Inferior parietal cortex (tissue), 1 donor: ENCODE data around the gene PTPN1.
"Not testable (repeated sequence)": the region's sequence is repeated elsewhere in the genome, so short reads cannot be mapped to it uniquely, and the experiment has no call there.

ENCODE experiments used
- DNase-seq: peaks from one replicate; pipeline ENCODE4 v3.0.0-alpha.2; 2016; ENCODE audit errors: extremely low spot score

The PTPN1 gene

DNA sequence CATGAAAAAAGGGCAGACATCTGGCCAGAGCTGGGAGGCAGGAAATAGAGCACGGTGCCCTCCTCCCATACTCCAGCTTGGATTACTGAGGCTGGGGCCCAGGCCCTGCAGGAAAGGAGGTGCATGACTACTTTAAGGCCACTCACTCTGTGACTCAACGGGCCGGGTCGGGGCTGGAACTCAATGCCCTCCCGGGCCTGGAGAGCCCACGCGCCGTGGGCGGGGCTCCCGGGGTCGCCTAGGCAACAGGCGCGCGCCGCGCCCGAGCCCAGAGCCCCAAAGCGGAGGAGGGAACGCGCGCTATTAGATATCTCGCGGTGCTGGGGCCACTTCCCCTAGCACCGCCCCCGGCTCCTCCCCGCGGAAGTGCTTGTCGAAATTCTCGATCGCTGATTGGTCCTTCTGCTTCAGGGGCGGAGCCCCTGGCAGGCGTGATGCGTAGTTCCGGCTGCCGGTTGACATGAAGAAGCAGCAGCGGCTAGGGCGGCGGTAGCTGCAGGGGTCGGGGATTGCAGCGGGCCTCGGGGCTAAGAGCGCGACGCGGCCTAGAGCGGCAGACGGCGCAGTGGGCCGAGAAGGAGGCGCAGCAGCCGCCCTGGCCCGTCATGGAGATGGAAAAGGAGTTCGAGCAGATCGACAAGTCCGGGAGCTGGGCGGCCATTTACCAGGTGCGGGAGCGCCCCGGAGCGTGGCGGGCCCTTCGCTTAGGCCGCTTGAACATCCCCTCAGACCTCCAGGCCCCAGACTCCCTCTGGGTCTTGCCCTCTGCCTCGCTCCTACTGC, at the start of gene PTPN1:
Gene PTPN1, plus strand, starts transcription at position 461 of the 783 bp plus-strand sequence. Its CDS starts 145 bp downstream, at position 606.
- DNase-seq, result peak; percentile 99

DNA sequence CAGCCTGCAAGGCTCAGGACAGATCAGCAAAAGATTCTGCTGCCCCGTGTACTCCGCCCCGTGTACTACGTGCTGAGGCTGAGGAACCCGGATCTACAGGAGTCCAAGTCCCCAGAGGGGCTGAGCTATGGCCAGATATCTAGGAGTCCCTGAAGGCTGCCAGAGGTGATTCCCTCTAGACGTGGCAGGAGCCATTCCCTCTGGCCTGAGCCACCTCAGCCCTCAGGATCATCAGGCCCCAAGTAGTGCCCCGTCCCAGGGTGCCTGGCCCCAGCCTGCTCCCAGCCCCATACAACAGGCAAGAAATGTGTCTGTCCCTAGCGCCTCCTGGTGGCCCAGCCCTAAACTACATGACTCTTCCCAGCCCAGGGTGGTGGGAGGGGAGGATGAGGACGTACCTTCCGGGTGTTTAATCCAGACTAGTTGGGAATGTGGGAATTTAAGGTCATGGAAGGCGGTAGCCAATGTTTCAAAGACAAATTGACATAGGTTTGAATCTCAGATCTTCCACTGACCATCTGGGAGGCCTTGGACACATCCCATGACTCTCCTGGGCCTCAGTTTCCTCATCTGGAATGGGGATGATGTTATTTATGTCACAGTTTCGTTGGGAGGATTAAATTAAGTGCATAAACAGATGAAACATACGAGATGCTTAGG, 49.4 kb upstream of the PTPN1 start:
- DNase-seq, result peak; percentile 85

DNA sequence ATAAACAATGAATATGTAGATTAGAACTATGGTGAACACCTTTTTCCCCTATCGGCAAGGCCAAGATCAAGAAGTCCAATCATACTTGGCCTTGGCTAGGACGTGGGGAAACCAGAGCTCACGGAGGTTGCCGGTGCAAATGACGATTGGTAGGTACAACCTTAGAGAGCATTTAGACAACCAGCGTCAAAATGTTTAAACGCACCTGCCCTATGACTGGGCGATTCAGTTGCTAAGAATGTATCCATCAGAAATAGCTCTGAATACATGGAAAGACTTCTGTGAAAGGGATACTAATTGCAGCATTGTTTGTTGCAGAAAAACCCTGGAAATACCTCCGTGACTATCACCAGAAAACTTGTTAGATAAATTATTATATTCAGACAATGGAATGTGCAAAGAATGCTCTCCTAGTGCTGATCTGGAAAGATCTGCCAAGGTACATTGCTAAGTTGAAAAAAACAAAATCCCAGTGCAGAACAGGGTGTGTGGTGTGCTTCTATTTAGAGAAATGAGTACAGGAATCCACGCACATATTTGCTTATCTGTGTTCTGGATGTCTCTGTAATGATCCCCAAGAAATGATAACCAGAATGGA, 48.0 kb upstream of the PTPN1 start:
- DNase-seq, result no peak

DNA sequence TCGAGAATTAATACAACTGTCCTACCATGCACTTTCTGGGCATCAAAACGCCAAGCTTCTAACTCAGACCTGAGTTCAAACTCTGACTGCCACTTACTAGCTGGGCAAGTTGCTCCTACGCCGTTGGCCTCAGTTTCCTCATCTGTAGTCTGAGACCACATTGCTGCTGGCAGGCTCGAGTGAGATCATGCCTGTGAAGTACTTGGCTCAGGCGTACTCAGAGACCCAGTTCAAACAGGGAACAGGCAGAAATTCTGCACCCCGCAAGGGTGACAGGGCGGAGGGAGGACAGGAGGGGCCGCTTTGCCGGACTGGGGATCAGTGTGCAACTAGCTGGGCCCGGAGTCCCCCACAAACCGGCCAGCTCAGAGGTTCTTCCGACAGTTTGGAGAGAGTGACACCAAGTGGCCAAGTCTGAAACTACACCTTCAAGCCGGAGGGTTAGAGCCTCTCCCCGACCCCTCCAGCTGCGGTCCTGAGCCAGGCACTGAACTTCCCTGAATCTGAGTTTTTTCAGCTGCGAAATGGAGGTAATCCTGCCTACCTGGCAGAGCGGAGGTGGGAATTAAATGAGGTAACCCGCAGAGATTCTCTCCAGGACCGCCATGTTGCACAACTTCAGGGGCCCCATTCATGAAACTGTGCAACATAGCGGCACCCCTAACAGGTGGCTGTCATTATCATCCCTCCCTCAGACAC, 46.0 kb upstream of the PTPN1 start:
- DNase-seq, result peak; percentile 61

DNA sequence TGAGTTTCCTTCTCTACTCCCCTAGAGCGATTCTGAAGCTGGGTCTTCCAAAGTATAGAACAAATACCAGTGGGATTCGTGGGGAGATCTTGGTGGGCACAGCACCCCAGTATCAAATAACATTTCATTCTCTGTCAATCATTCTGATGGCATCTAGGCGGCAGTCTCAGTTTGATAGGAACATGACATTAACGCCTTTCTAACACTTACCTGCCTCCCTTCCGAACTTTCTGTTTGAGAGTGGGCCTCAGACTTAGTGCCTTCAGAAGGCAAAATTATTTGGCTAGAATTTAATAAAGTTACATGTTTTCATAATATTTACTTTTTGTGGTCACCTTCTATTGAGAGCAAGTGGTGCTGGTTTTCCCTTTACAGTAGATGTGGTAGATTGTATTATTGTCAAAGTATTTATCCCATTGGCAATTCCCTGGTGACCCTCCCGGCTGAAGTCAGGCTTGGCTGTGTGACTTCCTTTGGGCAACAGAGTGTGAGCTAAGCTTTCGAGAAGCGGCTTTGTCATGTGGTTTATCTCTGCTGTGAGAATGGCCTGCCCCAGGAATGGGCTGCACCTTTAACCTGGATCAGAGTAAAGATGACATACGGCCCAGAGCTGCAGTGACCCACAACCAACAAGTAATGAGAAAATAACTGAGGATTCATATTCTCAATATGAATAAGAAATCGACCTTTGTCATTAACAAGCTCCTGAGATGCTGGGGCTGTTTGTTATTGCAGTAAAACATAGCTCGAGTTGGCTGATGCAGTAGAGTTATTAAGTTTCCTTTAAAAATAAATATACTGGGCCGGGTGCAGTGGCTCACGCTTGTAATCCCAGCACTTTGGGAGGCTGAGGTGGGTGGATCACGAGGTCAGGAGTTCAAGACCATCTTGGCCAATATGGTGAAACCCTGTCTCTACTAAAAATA, 45.2 kb upstream of the PTPN1 start:
- DNase-seq, result no peak

DNA sequence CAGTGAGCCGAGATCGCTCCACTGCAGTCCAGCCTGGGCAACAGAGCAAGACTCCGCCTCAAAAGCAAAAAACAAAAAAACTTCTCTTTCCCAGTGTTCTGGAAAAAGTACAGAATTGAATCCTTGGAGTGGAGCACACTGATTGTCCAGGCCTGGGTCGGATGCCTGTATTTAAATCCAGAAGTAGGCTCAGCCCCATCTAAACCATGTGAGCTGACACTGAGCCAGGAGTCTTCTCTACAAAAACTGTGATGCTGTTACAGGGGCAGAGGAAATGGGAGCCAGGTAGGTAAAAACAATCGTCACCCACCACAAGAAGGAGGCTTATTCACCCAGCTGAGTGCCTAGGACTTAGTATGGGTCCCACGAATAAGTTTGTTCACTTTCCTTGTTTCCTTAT, 43.0 kb upstream of the PTPN1 start:
- DNase-seq, result no peak

DNA sequence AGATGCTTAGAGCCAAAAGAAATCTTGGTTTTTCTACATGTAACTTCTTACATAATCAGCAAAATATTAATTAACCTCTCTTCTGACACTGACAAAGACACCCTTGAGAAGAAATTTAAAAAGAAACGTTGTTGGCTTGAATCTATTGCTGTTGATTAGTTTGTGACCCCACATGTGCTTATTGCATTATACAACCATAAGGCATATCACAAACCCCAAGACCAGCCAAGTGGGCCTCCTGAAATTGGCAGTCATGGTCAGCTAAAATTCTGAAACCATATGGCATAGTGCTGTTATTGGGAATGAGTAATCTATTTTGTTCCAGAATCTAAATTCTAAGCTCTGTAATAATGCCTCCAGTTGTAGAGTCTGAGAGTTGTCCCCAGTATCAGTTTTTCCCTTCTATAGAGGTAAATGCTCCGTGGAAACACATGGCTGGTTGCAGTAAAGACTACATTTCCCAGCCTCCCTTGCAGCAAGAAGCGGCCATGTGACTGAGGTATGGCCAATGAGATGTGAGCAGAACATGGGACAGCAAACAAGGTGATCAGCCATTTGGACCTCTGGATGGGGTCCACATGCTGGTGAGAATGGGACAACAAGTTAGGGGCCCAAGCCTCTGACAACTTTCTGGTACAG, 42.3 kb upstream of the PTPN1 start:
- peak; percentile 65 for DNase-seq

DNA sequence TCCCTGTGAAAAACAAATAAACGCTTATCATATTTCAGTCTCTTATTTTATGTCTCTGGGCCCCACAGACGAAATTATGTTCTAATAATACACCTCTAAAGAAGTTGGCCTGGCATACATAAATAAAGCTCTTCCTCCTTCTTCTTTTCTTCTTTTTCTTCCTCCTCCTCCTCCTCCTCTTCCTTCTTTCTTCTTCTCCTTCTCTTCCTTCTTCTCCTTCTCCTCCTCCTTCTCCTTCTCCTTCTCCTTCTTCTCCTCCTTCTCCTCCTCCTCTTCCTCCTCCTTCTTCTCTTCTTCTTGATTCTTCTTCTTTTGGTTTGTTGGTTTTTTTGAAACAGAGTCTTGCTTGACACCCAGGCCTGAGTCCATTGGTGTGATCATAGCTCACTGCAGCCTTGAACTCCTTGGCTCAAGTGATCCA, 41.8 kb upstream of the PTPN1 start:
- no peak for DNase-seq

DNA sequence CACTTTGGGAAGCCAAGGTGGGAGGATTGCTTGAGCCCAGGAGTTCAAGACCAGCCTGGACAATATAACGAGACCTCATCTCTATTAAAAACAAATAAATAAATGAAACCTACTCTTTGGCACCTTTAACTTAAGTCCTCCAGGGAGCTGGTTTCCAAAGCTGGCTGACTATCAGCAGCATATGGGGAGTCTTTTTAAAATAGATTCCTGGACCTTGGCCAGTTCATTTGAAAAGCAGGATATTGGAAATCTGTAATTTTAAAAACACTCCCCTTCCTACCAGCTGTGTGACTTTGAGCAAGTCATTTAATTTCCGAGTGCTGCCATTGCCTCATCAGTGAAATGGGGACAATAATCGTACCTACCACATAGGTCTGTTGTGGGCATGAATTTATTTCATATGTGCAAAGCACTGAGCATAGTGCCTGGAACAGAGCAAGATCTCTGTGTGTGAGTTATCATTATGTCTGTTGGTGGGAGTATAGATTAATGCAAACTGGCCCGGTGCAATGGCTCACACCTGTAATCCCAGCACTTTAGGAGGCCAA, 40.9 kb upstream of the PTPN1 start:
- no peak for DNase-seq

DNA sequence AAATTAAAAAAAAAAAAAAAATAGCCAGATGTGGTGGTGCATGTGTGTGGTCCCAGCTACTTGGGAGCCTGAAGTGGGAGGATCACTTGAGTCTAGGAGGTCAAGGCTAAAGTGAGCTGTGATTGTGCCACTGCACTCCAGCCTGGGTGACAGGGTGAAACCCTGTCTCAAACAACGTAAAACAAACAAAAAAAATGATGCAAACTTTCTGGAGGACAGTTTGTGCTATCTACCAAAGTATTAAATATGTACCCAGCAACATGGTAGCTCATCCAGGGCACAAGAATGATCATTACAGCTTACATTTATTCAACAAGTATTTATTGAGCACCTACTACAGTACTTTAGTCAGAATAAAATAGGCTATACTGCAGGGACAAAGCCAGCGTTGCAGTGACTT, 40.4 kb upstream of the PTPN1 start:
- DNase-seq, result no peak

DNA sequence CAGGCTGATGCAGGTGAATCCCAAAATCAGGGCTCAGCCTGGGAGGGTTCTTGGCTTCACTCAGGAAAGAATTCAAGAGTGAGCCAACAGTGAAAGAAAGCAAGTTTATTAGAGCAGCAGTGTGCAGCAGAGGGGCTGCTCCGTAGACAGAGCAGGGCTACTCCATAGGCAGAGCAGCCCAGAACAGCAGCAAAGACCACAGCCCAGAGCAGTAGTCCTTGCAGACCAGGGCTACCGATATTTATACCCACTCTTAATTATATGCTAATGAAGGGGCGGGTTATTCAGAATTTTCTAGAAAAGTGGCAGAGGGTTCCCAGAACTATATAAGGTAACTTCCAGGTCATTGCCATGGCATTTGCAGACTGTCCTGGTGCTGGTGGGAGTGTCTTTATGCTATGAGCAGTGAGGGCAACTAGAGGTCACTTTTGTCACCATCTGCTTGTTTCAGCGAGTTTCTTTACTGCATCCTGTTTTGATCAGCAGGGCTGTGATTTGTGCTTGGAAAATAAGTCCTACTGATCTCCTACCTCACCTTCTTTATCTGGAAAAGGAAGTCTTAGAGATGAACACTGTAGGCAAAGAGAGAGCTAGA, 39.8 kb upstream of the PTPN1 start:
- DNase-seq, result no peak

DNA sequence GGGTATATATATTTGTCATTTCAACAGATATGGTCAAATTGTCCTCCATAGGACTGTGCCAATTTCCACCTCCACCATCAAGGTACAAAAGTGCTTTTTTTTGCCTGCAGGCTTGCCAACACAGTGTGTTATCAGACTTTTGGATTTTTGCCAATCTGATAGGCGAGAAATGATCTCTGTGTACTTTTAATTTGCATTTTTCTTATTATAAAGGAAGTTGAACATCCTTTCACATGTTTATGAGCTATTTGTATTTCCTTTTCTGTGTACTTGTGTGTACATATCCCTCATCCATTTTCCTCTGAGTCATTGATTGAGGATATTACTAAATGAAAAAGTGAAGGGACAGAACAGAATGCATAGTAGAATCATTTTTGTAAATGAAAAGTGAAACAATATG, 39.0 kb upstream of the PTPN1 start:
- no peak for DNase-seq

DNA sequence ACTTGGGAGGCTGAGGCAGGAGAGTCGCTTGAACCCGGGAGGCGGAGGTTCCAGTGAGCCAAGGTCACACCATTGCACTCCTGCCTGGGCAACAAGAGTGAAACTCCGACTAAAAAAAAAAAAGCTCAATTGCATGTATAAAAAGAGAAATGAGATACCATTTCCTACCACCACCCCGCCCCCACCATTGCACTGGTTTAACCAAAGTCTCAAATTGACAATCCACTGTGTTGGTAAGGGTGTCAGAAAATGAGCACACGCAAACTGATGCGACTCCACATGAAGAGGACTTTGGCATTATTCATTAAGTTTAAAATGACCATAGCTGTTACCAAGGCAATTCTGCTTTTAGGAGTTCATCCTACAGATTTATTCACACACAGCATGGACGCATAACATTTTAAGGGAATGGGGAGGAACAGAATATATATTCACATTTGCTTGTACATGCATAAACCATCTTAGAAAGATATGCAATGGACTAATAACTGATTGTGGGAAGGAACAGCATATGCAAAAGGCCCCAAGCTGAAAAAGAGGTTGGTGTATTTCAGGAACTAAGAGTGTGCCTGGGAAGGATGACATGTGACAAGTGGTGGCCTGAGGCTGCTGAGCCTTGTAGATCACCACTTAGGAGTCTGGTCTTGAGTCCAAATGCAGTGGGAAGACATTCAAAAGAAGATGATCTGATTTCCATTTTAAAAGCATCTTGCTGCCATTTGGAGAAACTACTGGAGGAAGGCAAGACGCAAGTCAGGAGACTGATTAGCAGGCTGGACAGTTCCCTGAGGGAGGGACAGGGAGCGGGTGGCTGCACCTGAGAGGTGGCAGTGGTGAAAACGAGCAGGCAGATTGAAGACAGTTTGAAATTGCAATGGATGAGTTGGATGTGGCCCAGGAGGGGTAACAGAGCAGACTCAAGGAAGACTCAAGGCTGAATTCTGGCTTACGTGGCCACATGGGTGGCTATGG, 37.2 kb upstream of the PTPN1 start:
- no peak for DNase-seq

DNA sequence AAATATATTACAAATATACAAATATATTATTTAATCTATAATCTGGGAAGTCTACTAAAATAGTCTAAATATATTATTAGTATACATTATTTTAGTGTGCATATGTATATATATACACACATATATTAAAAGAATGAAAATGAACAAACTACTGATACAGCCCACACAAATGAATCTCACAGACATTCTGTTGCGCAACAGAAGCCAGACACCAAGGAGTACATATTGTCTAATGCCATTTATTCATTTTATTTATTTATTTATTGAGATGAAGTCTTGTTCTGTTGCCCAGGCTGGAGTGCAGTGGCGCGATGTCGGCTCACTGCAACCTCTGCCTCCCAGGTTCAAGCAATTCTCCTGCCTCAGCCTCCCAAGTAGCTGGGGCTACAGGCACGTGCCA, 35.8 kb upstream of the PTPN1 start:
- DNase-seq, result not testable (repeated sequence)

DNA sequence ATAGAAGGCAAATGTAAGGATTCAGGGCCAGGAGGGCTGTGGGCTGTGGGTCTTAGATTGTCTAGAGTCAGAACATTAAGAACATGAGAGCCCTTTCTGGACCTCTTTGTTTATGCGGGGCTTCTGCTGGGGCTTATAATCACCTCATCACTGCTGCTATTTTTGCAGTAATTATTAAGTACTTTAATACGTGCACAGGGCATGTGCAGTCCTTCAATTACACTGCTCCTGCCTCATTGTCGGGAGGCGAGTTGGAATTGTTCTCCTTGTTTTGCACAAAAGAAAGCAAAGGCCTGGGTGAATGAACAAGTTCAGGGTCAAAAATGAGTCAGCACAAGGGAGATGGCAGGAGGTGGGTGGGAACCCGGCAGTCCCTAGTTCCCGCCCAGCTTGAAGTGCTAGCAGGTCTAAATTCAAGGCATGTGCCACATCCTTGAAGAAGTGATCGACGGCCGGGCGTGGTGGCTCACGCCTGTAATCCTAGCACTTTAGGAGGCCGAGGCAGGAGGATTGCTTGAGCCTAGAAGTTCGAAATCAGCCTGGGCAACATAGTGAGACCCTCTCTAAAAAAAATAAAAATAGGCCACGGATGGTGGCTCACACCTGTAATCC, 34.4 kb upstream of the PTPN1 start:
- DNase-seq, result no peak

DNA sequence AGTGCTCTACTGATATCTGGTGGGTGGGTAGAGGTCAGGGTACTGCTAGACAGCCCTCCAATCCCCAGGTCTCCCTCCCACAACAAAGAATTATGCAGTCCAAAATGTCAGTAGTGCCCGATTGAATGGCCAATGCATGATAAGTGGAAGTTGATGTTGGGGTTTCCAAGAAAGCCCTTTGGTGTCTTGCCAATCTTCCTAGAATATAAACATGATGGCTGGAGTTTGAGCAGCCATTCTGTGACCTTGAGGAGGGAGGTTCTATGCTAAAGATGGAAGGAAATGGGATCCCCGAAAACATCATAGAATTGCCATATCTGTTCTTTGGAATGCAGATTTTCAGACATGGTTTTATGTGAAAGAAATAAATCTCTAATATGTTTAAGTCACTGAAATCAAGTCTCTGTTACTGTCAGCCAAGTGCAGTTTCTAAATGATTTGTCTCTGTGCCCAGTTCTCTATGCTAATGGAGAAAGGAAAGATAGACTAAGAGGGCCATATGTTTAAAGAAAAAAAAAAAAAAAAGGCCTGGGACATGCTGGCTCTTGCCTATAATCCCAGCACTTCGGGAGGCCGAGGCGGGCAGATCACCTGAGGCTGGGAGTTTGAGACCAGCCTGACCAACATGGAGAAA, 32.8 kb upstream of the PTPN1 start:
- DNase-seq, result no peak

DNA sequence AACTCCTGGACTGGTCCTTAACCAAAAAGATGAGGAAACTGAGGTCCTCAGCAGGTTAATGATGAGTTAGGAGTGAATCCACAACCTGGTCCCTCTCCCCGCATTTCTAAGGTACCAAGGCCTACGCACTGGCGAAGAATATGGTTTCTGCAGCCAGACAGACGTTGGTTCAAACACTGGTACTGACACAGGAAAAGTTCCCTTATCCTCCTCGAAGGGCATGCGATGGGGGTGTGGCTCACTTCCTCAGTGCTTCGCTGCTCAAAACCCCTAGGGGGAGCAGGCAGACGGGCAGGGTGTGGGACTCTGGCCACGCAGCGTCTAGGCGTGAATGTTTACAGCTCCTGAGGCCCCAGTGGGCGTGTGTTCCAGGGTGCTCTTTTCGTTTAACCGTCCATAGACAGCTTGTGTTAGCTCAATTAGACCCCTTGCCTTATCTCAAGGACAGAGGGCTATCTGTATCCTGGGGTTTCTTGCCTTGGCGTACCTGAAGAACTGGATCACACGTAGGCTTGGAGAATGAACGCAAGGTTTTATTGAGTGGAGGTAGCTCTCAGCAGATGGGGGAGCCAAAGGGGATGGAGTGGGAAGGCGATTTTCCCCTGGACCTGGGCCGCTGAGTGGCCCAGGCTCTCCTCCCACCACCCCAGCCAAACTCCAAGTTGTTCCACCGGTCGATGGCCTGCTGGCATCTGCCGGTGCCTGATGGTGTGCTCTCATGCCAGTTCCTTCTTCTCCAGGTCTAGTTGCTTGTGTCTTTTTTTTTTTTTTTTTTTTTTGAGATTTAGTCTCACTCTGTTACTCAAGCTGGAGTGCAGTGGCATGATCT, 31.8 kb upstream of the PTPN1 start:
- no peak for DNase-seq
